Common myeloid progenitor, CD34-positive (primary cell): ENCODE measurements around the gene HELLS.
"Not testable (repeated sequence)": the region's sequence is repeated elsewhere in the genome, so short reads cannot be mapped to it uniquely, and the experiment has no call there.

Experiments used
- CTCF ChIA-PET: fragments of 350-600 bp; sonication (Branson Sonifier 250); formaldehyde crosslinking; loops from one replicate; lab custom pipeline; 2021; ENCODE audit warnings: antibody characterized with exemption; lab: Charles Lee
- POLR2A ChIA-PET: fragments of 350-600 bp; sonication (Branson Sonifier 250); formaldehyde crosslinking; loops from one replicate; lab custom pipeline; 2021; ENCODE audit warnings: antibody characterized with exemption; lab: Charles Lee
- DNase-seq, 3 donors: peaks; one replicate each; pipeline versions ENCODE4 v3.0.0 to v3.0.0-alpha.2; 2013
- H3K27ac ChIP-seq, 2 experiments: 1 replicate in 1 of 2; 2 replicates in 1 of 2; pipeline ENCODE4 v1.7.0; 2013; ENCODE audit warnings: inconsistent platforms in 2 of 2, low read length in 2 of 2, mild to moderate bottlenecking in 2 of 2, low read depth in 1 of 2, moderate library complexity in 1 of 2; ENCODE audit not compliant: severe bottlenecking in 2 of 2, insufficient read depth in 1 of 2, poor library complexity in 1 of 2
- H3K27me3 ChIP-seq, 5 experiments: replicated peaks in 2 of 5; 1 replicate in 3 of 5; 2 replicates in 2 of 5; pipeline versions ENCODE4 v1.6.1 to v1.7.0; 2013; ENCODE audit warnings: low read length in 4 of 5, mild to moderate bottlenecking in 2 of 5, moderate library complexity in 2 of 5, inconsistent platforms in 1 of 5; ENCODE audit not compliant: insufficient read depth in 5 of 5, control insufficient read depth in 4 of 5
- H3K36me3 ChIP-seq, 4 experiments: 1 replicate in 2 of 4; 2 replicates in 2 of 4; pipeline versions ENCODE4 v1.6.1 to v1.7.0; 2013; ENCODE audit warnings: low read length in 3 of 4, control low read depth in 1 of 4, mild to moderate bottlenecking in 1 of 4; ENCODE audit not compliant: control insufficient read depth in 4 of 4, insufficient read depth in 4 of 4
- H3K4me1 ChIP-seq, 4 experiments: 1 replicate in 3 of 4; 2 replicates in 1 of 4; pipeline versions ENCODE4 v1.6.1 to v1.7.1; 2013; ENCODE audit warnings: low read length in 3 of 4, mild to moderate bottlenecking in 3 of 4, control low read depth in 1 of 4, inconsistent platforms in 1 of 4, moderate library complexity in 1 of 4; ENCODE audit not compliant: control insufficient read depth in 4 of 4, insufficient read depth in 4 of 4; ENCODE audit errors: control extremely low read depth in 1 of 4
- H3K4me3 ChIP-seq, 7 experiments: 1 replicate in 4 of 7; 2 replicates in 3 of 7; pipeline versions ENCODE4 v1.5.1 to v1.7.0; 2013; ENCODE audit warnings: mild to moderate bottlenecking in 7 of 7, low read length in 6 of 7, moderate library complexity in 6 of 7, inconsistent platforms in 2 of 7, low read depth in 2 of 7, control low read depth in 1 of 7; ENCODE audit not compliant: insufficient read depth in 4 of 7, control insufficient read depth in 1 of 7; ENCODE audit errors: extremely low read depth in 1 of 7
- H3K9me3 ChIP-seq, 5 experiments: 1 replicate in 4 of 5; 2 replicates in 1 of 5; pipeline versions ENCODE4 v1.6.1 to v1.7.1; 2013; ENCODE audit warnings: low read length in 4 of 5, mild to moderate bottlenecking in 2 of 5, inconsistent platforms in 1 of 5, low read depth in 1 of 5, moderate library complexity in 1 of 5; ENCODE audit not compliant: control insufficient read depth in 4 of 5, insufficient read depth in 2 of 5; ENCODE audit errors: control extremely low read depth in 1 of 5
- WGBS: methylation state at CpG from one replicate; pipeline ENCODE4 v1.1.5; 2013; ENCODE audit not compliant: insufficient coverage; 5-methylcytosine and 5-hydroxymethylcytosine counted together

Gene HELLS

GRCh38 chr10:94630017-94630688 is 84.6 kb downstream of the HELLS start:
- ChIA-PET POLR2A (no interaction called here), CTCF (interaction anchor here (0.9 to 1.7 kb wide), 6 partner anchors 10 to 744 kb away, joined by 3 to 7 read pairs (median 4); no protein-coding TSS in a partner anchor)
- Histone ChIP-seq H3K27me3 (no peaks in the 10 kb centered on the region), H3K4me1 (peaks cover 0 to 9% (median 5%) of the 10 kb centered on the region in 4 experiments), H3K4me3 (no peak overlapping the region), H3K9me3 (peaks cover 0 to 7% (median 3%) of the 10 kb centered on the region in 5 experiments), H3K36me3 (no peaks in the 10 kb centered on the region), H3K27ac (no peak overlapping the region)
- no CpG with 5 or more reads among the region's 4 CpGs for WGBS
- peak; percentile 24 to 56 (median 53) for DNase-seq

- Histone ChIP-seq H3K36me3 (no peaks in the 10 kb centered on the region), H3K4me1 (peaks cover 0 to 9% (median 5%) of the 10 kb centered on the region in 4 experiments), H3K4me3 (no peak overlapping the region), H3K9me3 (peaks cover 0 to 11% (median 3%) of the 10 kb centered on the region in 5 experiments), H3K27ac (no peak overlapping the region), H3K27me3 (no peaks in the 10 kb centered on the region)
- POLR2A ChIA-PET, result no interaction called here
- WGBS, result no CpG with 5 or more reads among the region's 3 CpGs
- CTCF ChIA-PET, result interaction anchor here (1.3 to 1.7 kb wide), 2 partner anchors 612 to 743 kb away, joined by 3 to 7 read pairs; no protein-coding TSS in a partner anchor
- peak; percentile 14 to 73 (median 65) for DNase-seq
Observed at GRCh38 chr10:94631077-94631875, 85.7 kb downstream of the HELLS start.

GRCh38 chr10:94632954-94633353 is 87.4 kb downstream of the HELLS start:
- Histone ChIP-seq H3K27me3 (no peaks in the 10 kb centered on the region), H3K4me1 (peaks cover 0 to 9% (median 5%) of the 10 kb centered on the region in 4 experiments), H3K36me3 (no peaks in the 10 kb centered on the region), H3K27ac (no peak overlapping the region), H3K9me3 (peaks cover 0 to 17% (median 3%) of the 10 kb centered on the region in 5 experiments), H3K4me3 (no peak overlapping the region)
- ChIA-PET POLR2A (no interaction called here), CTCF (interaction anchor here (1.1 kb wide), 1 partner anchor 614 kb away, joined by 3 read pairs; no protein-coding TSS in a partner anchor)
- WGBS, result 100% methylated on average over 1 of the region's 1 CpG
- no peak for DNase-seq

- WGBS, result 94% methylated on average over 4 of the region's 4 CpGs
- CTCF ChIA-PET, result not testable (repeated sequence)
Observed at GRCh38 chr10:94638097-94638496, 92.5 kb downstream of the HELLS start.

GRCh38 chr10:94639902-94640301 is 94.3 kb downstream of the HELLS start:
- peaks cover 0 to 22% (median 4%) of the 10 kb centered on the region in 5 experiments for H3K9me3 ChIP-seq
- H3K4me1 ChIP-seq, result peaks cover 0 to 6% (median 6%) of the 10 kb centered on the region in 4 experiments
- no peak for DNase-seq
- 97% methylated on average over 6 of the region's 8 CpGs for WGBS
- no peak overlapping the region for H3K4me3 ChIP-seq
- CTCF ChIA-PET, result no interaction called here
- no peaks in the 10 kb centered on the region for H3K27me3 ChIP-seq
- POLR2A ChIA-PET, result no interaction called here
- H3K27ac ChIP-seq, result no peak overlapping the region
- no peaks in the 10 kb centered on the region for H3K36me3 ChIP-seq

More at GRCh38 chr10:94638097-94638496, 92.5 kb downstream of the HELLS start:
- H3K27me3 ChIP-seq, H3K36me3 ChIP-seq, H3K27ac ChIP-seq, H3K4me3 ChIP-seq, POLR2A ChIA-PET, H3K4me1 ChIP-seq: not testable (repeated sequence)
- H3K9me3 ChIP-seq, result peaks cover 0 to 24% (median 5%) of the 10 kb centered on the region in 5 experiments
- DNase-seq, result peak in 2 of 3 donors; percentile 17 to 41

- peaks cover 0 to 6% (median 6%) of the 10 kb centered on the region in 4 experiments for H3K4me1 ChIP-seq
- H3K27ac ChIP-seq, result no peak overlapping the region
- POLR2A ChIA-PET, result no interaction called here
- peak in 1 of 3 donors; percentile 14 for DNase-seq
- 62% methylated on average over 1 of the region's 3 CpGs for WGBS
- H3K4me3 ChIP-seq, result no peak overlapping the region
- no peaks in the 10 kb centered on the region for H3K36me3 ChIP-seq
- CTCF ChIA-PET, result interaction anchor here (0.5 to 1.0 kb wide), 2 partner anchors 11 to 35 kb away, joined by 3 read pairs; no protein-coding TSS in a partner anchor
- H3K27me3 ChIP-seq, result no peaks in the 10 kb centered on the region
- peaks cover 0 to 18% (median 4%) of the 10 kb centered on the region in 5 experiments for H3K9me3 ChIP-seq
Observed at GRCh38 chr10:94640562-94640961, 95.0 kb downstream of the HELLS start.
